ENCODE results near the gene TMEM125.

The TMEM125 gene

DNA sequence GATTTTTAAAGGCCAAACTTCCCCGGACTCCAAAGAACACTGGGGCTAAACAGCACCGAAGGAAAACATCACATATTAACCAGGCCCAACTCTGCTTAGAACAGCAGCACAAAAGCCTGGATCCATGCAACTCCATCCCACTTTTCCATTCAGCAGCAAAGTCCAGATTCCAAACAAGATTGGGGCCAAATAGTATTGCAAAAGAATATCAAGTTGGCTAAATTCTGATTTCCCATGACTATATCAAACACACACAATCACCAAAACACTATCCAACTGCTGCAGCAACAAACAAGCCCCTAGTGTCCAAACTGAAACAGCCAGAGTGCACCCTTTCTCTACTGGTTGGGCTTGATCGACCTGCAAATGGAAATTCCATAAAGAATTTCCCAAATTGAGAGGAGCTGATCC, 19.4 kb upstream of the TMEM125 start:
- no peak for DNase-seq

DNA sequence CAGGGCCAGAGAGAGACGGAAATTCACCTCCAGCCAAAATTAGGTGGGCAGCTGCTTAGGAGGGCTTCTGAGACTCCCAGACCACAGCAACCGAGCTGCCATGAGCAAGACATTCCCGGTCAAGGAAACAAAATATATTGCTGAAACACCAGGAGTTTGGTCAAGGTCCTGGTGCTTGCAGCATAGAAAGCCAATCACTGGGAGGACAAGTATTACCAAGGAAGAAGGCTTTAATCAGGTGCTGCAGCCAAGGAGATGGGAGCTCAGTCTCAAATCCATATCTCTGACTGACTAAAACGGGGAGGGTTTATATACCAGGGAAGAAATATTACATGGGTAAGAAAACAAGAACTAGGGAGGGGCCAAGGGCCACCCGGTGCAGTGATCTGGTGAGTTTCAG, 18.8 kb upstream of the TMEM125 start:
- no peak for DNase-seq

DNA sequence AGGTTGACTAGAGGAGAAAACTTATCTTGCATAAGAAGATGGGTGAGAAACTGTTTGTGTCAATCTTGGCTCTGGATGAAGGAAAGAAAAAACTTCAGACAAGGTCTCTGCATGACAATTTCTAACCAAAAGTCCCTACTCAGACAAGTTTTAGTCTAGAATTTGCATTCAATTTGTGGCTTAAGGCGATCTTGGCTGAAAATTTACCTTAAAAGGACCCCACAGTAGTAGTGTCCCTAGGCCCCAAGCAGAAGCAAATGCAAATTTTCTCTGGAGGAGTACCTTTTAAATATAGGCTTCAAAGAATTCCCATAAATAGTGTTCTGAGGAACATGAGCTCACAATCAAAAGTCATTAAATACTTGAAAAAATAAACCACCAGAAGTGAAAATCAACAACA, 17.6 kb upstream of the TMEM125 start:
- DNase-seq, result no peak

DNA sequence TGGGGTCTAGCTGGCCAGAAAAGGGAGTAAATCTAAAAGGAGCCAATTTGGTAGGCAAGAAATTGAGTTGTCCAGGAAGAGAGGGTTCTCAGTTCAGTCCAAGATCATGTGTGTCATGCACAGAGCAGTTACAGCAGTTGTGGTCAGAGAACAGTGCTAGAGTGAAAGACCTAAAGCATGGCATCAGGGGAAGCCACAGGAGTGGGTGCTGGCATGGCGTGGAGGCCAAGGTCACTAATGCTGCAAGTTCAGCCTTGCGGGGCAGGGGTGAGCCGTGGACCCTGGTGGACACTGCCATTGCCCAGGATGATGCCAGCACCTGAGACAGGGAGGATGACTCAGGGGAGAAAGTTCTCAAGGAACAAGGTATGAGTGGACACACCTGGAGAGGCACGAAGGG, 16.6 kb upstream of the TMEM125 start:
- no peak for DNase-seq

DNA sequence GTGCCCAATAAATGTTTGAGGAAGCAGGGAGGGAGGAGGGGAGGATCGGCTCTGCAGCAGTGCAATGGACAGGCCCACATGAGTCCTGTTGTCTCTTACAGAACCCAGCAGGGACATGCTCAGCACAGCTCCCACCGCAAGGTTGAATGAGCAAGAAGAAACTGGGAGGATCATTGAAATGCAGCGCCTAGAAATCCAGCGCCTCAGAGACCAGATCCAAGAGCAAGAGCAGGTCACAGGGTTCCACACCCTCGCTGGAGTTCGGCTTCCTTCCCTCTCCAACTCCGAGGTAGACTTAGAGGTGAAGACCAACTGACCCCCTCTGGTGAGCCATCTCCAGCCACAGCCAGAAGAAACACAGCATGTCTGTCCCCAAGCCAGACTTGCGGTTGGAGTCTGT, 15.9 kb upstream of the TMEM125 start:
- no peak for DNase-seq

DNA sequence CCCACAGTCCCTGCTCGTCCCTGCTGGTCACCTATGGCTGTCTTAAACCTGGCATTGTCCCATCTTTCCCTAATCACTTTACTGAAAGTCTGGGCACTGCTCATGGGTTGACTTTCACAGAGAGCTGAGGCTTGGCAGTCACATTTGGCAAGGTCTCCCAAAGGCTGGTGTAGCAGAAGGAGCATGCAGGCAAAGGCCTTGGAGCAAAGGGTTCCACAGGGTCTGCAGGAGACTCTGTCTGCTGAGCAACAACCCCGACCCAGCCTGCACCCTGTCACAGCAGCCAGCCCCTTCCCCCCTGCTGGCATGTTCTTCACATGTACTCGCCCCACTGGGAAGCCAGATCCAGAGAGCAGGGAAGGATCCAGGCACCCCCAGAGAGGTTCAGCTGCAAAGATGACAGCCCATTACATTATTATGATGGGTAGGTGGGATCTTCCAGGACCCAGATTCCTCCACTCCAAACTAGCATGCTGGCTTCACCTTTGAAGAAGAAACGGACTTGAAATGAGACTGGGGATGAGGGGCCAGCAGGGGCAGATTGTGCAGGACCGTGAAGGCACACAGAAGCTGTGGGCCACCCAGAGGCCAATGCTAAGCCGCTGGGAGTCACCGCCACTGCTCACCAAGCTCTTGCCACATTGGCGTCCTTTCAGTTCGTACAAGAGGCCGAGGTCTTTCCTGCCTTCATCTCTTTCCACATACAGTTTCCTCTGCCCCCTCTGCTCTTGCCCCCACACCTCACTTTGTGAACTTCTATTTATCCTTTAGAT, 14.2 kb upstream of the TMEM125 start:
- DNase-seq, result no peak

DNA sequence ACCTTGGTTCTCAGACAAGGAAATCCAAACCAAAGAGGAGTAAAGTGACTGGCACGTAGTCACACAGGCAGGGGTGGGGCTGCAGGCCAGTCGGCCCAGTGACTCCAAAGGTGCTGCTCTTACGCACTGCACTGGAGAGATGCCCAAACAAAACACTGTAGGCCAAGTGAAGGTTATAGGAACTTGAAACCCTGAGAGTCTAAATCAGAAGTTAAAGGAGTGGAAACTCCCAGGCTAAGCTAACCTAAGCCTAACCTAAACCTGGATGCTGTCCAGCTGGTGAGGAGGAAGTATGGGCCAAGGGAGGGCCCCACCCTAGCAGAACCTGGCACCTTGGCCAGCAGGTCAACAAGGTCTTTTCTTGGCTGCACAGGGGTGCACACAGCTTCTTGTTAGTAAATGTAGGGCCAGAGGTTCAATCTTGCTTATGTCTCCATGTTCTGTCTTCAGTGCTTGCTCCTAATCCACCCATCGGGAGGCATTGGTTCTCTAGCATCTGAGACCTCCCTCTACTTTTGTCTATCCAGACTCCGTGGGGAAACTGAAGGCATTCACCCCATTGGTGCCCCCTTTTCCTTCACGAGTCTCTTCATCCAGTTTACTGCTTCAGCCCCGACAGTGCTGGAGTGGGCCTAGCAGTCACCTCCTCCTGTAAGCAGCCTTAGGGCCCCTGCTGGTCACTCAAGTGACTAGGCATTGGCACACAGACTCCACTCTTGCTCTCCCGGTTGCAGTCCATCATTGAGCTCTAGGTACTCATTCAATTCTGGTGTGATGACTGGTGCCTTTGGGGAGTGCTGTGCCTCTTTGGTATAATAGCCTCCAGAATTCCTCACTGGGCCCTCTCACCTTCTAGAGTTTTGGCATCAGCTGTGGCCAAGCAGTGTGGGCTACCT, 12.9 kb upstream of the TMEM125 start:
- DNase-seq, result no peak

DNA sequence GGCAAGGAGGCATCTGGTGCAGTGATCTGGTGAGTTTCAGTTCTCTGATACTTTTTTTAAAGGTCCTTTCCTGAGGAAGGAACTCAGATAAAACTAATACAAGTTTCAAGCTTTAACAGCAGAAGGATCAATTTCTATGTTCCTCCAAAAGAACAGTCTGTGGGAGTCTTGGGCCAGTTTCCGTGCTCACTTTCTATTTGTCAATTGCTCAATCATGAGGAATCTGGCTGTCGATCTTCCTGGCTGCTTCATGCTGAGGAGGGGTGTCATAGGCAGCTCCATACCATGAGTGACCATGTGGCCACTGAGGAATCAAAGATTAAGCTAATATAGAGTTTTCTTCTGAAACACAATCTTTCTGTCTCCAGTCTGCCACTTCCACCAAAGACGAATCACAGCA, 11.4 kb upstream of the TMEM125 start:
- DNase-seq, result no peak

DNA sequence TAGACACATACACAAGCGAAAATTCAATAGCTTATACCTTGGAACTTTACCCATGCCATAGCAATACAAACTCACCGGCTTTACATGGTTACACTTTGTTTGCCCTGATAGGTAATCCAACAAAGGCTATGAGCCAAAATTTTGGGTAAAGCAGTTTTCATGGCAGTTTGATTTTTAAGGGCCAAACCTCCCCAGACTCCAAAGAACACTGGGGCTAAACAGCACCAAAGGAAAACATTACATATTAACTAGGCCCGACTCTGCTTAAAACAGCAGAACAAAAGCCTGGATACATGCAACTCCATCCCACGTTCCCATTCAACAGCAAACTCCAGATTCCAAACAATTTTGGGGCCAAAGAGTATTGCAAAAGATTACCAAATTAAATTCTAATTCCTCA, 4.4 kb upstream of the TMEM125 start:
- DNase-seq, result no peak

DNA sequence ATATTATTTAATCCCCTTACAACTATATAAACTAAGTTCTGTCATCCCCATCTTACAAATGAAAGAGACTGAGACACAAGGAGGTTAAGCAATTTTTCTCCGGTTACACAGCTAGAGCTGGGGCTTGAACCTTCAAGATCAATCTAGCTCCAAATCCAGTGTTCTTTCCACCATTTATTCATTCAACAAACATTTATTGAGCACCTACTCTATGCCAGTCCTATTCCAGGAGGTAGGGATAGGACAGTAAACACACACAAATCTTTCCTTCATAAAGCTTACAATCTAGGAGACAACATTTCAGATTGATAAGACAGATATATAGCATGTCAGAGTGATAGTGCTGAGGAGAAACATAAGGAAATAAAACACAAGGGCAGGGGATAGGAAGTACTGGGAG, 2.9 kb upstream of the TMEM125 start:
- no peak for DNase-seq

DNA sequence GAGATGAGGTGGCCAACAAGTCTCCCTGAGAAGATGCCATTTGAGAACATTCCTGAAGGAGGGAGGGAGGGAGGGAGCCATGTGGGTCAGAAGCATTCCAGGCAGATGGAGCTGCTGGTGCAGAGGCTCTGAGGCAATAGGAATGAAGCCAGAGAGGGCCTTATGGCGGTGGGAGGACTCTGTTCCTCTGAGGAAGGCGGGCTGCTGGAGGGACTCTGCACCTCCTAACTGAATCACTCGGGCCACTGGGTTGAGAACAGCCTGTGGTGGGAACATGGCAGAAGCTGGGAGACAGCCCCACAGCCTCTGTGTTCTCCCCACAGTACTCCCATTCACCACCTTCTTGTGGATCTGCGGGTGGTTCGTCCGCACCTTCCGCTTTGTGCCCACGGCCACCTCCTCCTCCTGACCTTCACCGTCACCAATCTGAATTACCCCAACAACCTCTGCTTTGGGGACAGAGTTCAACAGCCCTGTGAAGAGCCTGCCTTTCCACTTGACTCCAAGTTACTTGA, 2.4 kb upstream of the TMEM125 start:
- DNase-seq, result no peak

DNA sequence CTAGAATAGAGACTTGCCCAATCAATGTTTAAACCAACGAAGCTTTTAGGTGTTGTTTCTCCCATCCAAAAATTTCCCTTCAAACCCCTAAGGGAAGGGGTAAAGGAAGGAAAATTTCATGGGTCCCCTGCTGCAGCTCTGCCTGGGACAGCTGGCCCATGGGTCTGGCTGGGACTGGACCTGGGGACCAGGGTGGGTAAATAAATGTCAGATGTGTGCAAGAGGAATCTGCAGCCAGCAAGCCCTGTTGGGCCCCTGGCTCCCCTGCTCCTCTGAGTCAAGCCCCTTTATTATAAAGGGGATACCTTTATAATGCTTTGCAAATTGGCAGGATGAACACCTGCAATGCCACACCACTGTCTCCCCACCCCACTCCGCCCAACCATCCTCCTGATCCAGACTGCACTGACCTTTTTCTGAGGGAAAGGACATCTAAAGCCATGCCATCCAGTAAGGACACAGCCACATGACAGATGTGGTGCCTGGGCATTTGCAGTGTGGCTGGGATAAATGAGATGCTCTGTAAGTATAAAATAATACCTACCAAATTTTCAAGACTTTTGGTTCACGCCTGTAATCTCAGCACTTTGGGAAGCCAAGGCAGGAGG, 1.9 kb upstream of the TMEM125 start:
- no peak for DNase-seq

DNA sequence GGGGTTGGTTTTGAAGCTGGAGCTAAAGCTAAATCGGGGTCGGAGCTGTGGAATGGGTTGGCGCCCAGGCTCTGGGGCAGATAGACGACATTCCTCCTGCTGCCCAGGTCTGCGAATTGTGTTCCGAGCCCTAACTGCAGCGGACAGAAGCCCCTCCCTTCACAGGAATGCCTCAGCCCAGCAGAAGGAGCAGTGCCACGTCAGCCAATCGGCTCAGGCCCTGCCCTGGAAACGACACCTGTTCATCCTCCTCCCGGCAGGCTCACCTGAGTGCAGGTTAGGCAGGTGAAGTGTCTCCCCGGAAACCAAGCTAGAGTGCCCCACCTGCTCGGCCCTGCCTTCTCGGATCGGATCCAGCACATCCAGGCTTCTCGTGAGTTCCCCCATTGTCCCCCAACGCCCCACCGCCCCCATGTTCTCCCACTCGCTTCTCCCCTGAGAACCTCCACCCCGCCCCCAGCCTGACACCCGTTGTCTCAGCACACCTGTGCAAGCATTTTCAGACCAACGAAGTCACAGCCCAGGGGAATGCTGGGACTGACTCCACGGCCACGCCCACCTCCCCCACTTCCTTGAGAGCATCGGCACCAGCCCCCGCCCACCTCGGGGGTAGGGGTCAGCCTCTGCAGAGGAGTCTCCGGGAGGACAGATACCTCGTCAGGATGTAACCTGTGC, 775 bp downstream of the TMEM125 start:
- peak; percentile 100 for DNase-seq

DNA sequence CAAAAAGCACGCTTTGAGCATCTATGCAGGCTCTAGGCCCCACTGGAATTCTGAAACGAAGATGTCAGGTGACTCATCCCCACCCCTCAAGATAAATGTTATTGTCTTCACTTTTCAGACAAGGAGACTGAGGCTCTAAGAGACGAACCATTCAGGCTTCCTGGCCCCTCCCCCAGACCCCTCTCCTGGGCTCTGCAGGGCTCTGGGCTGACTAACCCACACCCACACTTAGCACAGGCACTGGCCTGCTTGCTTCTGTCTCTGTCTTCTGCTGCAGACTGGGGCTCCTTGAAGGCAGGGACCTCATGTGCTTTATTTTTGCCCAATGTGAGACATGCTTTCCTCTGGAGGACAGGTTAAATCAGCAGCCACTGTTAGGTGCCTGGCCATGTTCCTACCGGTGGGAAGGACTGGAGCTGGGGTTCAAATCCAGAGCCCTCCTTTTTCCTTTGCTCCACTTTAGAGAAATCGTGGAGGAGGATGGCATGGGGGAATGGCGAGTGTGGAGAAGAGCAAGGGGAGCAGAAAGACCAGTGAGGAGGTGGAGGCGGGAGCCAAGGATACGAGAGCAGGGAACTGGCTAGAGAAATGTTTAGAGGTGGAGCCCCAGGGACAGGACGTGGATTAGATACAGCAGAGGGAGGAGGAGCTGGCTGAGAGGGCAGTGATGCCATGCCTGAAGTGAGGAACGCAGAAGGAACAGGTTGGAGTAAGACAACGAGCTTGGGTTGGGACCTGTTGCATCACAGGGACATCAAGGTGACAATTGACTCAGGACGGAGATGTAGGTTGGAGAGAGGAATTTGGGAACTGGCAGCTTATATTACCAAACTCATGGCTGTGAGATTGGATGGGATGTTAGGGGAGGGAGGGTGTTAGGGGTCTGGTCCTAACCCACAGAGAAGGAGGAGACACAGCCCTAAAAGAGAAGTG, 1.7 kb downstream of the TMEM125 start:
- no peak for DNase-seq

DNA sequence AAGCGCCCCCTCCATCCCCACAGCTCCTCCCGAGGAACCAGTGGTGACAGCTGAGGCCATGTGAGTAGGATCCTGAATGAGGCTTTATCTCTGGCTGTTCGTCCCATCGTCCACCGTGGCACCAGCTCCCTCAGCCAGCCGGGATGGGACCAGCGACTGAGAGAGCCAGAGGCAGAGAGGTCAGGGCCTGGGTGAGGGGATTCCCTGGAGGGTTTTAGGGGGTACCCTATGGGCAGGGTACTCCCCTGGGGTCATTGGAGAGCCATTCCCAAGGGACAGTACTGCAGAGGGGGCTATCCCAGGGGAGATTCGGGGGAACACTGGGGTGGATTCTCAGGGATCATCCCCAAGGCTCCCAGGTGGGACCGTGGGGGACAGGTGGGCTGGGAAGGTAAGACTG, 2.4 kb downstream of the TMEM125 start:
- DNase-seq, result no peak

DNA sequence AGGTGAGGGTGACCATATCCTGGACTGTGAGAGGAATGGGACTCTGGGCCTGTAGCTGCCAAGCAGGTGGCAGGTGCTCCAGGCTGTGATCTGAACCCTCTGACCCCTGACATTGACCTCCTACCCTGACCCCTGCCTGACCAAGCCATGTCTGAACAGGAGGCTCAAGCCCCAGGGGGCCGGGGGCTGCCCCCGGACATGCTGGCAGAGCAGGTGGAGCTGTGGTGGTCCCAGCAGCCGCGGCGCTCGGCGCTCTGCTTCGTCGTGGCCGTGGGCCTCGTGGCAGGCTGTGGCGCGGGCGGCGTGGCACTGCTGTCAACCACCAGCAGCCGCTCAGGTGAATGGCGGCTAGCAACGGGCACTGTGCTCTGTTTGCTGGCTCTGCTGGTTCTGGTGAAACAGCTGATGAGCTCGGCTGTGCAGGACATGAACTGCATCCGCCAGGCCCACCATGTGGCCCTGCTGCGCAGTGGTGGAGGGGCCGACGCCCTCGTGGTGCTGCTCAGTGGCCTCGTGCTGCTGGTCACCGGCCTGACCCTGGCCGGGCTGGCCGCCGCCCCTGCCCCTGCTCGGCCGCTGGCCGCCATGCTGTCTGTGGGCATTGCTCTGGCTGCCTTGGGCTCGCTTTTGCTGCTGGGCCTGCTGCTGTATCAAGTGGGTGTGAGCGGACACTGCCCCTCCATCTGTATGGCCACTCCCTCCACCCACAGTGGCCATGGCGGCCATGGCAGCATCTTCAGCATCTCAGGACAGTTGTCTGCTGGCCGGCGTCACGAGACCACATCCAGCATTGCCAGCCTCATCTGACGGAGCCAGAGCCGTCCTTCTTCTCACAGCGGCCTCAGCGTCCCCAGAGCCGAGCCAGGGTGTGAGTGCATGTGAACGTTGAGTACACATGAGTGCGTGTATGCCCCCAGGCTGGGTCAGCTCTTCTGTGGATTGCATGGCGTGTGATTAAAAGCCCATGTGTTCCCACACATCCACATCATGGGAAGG, 3.1 kb downstream of the TMEM125 start:
- DNase-seq, result no peak

DNA sequence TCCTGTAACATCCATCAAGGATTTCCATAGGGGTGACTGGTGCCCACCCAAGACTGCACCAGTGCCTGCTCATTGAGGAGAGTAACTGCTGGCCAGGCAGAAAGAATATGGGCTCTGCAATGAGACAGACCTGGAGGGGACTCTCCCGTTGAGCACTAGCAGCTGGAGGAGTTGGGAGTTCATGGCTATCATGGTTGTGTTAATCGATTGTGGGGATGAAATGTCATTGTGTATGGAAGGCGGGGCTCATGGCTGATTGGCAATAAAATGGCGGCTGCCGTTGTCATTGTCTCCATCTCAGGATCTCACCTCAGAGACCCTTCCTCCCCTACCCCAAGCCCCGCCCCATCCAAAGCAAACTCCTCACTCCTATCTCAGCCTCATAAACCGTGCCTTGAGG, 3.9 kb downstream of the TMEM125 start:
- no peak for DNase-seq

DNA sequence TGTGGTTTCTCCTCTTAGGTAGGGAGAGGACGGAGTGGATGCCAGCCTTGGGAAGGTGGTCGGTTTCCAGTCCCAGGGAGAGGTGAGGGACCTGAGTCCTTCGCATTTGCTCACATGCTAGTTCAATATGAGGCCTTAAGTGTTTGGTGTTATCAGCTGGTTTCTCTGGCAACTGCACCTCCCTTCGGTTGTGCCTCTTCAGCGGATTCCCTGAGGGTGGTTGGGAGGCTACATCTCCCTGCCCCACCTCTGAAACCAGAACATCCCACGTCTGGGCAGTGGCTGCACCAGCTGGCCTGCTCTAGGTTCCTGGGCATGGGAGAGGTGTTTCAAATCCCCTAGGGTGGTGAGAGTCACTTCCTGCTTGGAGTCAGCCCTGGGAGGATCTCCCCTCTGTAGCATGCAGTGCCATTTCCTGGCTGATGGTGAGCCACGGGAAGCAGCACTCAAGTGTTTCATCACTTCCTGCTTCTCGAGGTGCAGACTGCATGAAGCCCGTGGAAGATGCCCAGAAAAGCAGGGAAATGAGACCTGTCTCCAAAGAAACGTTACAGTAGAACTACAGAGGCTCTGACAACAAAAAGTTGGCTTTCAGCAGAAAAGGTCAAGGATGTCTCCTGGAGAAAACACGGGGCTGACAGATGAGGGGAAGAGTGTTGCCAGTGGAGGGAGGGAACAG, 4.5 kb downstream of the TMEM125 start:
- DNase-seq, result peak; percentile 83

DNA sequence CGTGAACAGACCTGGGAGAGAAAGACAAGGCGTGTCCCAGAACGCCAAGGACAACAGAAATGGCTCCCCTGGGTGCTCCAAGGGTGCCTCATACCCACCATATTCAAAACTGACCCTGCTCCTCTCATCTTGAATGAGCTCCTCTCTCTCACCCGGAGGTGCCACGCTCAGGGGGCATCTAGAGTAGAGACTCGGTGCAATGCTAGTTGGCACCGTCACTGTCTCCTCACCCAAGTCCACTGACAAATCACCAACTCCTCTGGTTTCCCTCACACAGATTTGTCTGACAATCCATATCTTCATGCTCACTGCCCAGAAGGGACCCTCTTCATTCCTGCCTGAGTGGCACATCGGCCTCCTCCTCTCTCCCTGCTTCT, 5.0 kb downstream of the TMEM125 start:
- DNase-seq, result no peak
